LoVo (cell line): Measurements from ENCODE around the gene SULT1A1.
"Not testable (repeated sequence)": the region's sequence is repeated elsewhere in the genome, so short reads cannot be mapped to it uniquely, and the experiment has no call there.

ENCODE experiments used
- DNase-seq: peaks from one replicate; pipeline ENCODE4 v3.0.0-alpha.2; 2016; ENCODE audit warnings: low spot score

SULT1A1 gene

GRCh38 chr16:28609631-28610594 is at the start of gene SULT1A1:
Gene SULT1A1 (minus strand): TSS chr16:28610044. CDS start chr16:28608855, 1,189 bp downstream.
- no peak for DNase-seq

DNA sequence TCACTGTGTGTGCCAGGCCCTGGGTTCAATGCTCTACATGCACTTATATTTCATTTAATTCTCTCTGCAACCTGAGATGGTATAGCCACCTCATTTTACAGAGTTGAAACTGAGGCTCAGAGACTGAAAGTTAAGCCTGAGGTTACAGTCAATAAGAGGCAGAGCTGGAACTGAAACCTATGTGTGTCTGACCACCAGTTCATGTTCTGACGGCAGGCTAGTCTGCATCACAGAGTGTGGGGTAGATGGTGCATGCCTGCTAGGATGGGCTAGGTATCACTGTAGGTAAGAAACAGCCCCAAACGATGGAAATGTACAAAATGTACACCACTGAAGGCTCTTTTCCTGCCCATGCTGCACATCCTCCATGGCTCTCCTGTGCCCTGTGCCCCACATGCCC is 30.1 kb upstream of the SULT1A1 start:
- DNase-seq: not testable (repeated sequence)

DNA sequence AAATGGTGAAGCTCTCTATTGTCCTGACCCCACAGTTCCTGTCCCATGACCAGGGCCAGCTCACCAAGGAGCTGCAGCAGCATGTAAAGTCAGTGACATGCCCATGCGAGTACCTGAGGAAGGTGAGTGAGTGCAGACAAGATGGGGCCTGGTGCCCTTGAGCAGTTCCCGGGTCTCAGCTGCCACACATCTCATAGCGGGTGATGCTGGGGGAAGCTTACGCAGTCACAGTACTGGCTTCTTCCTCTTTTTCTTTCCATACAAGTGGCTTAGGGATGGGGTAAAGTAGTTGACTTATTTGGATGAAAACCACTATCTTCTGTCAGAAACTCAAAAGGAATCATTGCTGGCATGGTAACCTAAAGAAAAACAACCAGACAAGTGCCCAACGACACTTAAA is 28.5 kb upstream of the SULT1A1 start:
- DNase-seq: not testable (repeated sequence)

- DNase-seq: not testable (repeated sequence)
Measured at GRCh38 chr16:28637765-28638164, 27.9 kb upstream of the SULT1A1 start, which contains the start of gene NPIPB8. Gene NPIPB8 (plus strand): TSS chr16:28638065. CDS start chr16:28638361, 296 bp downstream.

GRCh38 chr16:28636093-28636823 is 26.4 kb upstream of the SULT1A1 start:
- peak; percentile 7 for DNase-seq

DNA sequence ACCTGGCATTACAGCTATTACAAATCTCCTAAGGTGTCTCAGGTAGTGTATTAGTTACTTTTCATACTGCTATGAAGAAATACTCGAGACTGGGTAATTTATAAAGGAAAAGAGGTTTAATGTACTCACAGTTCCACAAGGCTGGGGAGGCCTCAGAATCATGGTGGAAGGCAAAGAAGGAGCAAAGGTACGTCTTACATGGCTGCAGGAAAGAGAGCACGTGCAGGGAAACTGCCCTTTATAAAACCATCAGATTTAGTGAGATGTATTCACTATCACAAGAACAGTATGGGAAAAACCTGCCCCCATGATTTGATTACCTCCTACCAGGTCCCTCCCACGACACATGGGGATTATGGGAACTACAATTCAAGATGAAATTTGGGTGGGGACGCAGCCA is 21.1 kb upstream of the SULT1A1 start:
- DNase-seq: not testable (repeated sequence)

DNA sequence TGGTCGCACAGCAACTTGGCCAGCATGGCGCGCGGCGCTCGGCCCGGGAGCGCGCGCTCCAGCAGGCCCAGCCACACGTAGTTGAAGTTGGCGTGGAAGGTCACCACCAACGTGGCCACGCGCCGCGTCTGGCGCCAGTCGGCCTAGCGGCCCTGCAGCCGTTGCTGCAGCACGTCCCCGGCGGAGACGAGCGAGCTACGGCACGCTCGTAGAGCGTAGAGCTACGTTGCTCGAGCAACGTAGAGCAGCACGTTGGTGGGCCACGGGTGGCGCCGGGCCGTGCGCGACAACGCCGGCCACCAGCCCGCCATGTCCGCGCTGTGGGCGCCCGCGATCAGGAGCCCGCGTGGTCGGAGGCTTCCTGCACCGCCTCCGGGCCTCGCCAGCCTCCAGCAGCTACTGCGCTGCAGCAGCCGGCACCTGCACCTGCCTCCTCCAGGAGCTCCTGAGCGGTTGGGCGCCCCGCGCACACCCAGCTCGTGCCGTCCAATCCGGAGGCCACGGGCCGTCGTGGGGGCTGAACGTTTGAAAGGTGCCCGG is 13.4 kb upstream of the SULT1A1 start:
- peak; percentile 73 for DNase-seq

DNA sequence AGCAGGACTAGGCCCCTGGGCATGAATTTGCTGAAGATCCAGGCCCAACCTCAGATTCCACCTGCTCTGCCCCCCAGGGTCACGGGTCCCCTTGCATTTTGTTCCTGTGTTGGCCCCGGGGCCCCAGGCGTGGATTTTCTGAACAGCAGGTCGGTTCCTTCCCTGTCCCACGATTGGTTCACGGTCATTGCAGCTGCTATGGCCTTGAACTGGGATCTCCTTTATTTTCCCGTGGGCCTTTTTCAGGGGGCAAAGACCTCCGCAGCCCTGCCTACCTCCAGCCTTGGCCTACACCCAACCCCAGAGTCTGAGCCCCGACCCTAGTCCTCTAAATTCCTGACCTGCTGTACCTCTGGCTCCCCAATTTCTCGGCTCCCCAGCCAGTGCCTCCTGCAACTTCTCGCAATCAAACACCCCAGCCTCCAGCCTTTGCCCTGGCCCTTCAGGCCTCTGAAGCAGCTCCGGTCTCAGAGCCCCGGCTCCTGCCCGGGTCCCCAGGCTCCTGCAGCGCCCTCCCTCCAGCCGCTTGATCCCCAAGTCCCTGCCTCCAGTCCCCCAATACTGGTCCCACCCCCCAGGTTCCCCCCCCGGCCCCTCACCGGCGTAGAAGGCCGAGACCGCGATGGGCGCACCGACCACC is 12.8 kb upstream of the SULT1A1 start:
- not testable (repeated sequence) for DNase-seq

DNA sequence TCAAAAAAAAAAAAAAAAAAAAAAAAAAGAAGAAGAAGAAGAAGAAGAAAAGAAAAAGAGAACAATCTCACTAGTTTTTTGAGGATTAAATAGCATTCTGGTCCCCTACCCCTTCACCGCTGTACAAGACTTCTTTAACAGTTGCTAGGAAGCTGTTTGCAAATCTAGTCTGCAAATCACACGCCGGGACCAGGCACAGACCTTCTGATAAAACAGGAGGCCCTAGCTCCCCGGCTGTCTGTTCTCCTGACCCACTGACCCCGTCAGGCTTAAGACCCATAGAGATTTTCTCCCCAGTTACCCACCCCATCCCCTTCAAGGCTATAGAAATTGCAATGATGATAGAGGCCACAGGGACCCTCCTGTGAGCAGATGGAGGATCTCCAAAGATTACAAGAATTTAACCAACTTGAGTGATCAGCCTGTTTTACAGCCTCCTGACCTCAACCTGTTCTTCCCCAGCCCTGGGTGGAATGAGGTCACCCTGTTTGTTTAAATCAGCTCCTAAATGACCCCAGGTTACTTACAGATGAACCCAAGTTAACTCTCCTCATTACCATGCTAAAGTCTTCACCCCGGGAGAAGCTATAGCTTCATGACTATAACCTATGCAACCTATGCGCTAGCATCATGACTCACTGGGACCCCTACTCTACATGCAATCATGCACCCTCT is 11.8 kb upstream of the SULT1A1 start:
- no peak for DNase-seq

DNA sequence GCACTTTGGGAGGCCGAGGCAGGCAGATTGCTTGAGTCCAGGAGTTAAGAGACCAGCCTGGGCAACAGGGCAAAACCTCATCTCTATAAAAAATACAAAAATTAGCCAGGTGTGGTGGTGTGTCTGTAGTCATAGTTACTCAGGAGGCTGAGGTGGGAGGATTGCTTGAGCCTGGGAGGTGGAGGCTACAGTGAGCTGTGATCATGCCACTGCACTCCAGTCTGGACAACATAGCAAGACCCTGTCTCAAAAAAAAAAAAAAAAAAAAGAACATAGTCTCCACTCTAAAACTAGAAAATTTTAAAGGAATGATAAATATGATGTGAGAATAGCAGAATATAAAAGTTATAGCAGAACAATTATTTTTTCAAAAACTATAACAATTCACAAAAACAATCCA is 10.5 kb upstream of the SULT1A1 start:
- DNase-seq: not testable (repeated sequence)

DNA sequence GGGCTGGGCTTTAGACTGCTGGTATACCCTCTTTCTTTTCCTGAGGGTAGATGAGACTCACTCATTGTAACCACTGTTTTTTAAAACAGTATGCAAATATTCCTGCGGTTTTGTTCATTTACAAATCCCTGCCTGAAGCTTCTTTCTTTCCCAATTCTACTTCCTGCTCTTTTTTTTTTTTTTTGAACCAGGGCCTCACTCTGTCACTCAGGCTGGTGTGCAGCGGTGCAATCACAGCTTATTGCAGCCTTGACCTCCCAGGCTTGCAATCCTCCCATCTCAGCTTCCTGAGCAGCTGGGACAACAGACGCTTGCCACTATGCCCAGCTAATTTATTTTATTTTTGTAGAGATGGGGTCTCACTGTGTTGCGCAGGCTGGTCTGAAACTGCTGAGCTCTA is 8.0 kb upstream of the SULT1A1 start:
- no peak for DNase-seq

DNA sequence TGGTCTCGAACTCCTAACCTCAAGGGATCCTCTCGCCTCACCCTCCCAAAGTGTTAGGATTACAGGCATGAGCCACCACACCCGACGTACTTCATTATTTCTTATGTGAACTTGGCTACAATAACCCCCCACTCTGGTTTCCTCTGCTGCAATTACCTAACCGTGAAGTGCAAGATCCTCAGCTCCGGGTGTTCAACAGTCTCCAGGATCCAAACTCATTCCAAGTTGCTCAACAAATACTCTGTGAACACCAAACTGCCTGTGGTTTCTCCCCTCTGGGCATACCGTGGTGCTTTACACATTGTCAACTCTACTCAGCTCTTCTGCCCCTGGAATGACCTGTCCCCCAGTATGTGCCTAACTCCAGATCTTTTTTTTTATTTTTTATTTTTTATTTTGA is 6.8 kb upstream of the SULT1A1 start:
- no peak for DNase-seq

GRCh38 chr16:28616224-28616577 is 6.4 kb upstream of the SULT1A1 start:
- not testable (repeated sequence) for DNase-seq

DNA sequence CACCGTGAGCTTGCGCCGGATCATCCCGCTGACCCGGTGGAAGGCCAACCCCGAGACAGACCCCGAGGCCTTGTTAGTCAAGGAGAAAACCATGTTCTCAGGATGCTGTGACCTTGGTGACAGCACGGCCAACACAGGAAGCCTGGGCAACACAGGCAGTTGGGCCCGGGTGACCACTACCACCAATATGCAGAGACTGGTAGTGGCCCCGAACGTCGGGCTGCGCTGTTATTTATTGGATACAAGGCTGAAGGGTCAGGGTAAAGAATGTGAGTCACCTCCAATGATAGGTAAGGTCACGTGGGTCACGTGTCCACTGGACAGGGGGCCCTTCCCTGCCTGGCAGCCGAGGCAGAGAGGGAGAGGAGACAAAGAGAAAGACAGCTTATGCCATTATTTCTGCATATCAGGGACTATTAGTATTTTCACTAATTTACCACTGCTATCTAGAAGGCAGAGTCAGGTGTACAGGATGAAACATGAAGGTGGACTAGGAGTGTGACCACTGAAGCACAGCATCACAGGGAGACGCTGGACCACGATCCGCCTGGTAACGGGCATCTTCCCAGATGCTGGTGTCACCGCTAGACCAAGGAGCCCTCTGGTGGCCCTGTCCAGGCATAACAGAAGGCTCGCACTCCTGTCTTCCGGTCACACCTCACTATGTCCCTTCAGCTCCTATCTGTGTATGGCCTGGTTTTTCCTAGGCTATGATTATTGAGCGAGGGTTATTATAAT is 5.8 kb upstream of the SULT1A1 start:
- not testable (repeated sequence) for DNase-seq

DNA sequence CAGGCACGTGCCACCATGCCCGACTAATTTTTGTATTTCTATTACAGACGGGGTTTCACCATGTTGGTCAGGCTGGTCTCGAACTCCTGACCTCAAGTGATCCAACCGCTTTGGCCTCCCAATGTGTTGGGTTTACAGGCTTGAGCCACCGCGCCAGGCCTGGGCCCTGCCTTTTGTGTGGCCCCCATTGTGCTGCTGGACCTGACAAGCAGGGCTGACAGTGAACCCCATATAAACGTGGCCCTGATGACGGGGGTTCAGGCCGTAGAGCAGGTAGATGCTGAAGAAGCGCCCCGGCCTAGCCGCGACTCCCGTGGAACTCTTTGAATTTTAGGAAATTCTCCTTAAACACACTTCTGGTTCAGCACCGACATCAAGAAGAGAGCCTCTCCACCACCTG is 4.7 kb upstream of the SULT1A1 start:
- not testable (repeated sequence) for DNase-seq

GRCh38 chr16:28613912-28614311 is 4.1 kb upstream of the SULT1A1 start:
- DNase-seq: not testable (repeated sequence)

DNA sequence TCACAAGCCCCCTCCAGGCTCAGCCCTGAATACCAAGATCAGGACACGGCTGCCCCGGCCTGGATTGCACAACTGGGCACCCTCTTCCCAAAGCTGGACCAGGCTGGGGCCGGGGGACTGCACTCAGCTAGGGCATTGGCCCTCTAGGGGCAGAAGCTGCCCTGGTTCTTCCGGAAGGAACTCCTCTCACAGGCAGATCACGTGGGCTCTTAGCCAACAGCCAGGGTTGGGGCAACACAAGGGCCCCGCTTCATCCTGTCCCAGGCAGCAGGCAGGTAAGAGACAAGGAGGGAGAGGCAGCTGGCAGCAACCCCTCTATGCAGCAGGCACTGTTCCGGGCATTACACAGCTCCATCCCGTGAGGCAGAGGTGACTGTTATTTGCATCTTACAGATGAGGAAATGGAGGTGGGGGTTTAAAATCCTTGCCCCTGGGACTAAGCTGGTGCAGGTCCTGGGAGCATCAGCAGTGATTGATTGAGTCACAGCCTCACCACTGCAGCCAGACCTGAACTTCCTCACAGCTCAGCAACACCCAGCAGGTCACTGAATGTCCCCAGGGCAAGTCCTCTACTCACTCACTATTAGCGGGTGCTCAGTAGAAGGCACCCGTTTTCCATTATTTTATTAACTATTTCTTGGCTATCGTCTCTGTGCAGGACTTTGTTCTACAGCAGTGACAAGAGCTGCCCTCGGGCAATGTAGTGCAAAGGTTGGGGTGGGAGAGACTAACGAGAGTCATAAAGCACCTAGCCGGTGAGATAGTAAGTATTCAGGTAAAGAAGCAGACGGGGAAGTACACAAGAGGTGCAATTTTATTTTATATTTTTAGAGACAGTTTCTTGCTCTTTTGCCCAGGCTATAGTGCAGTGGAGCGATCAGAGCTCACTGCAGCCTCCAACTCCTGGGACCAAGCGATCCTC is 2.8 kb upstream of the SULT1A1 start:
- DNase-seq: not testable (repeated sequence)

- no peak for DNase-seq
Measured at GRCh38 chr16:28610595-28611191, 849 bp upstream of the SULT1A1 start.
